Measurements from ENCODE around the gene P4HA3. TPM values are rescaled to one million over a fixed set of nuclear protein-coding genes. Genes with fewer than 3 reads are reported as not detected.

Gene P4HA3
- total and polyA plus RNA-seq, 9 of the 15 experiments (the other 6 are each of a cell fraction or from before 2014, with no cell fraction given), result 0.01 to 0.03 TPM; not detected in 7

- ChIA-PET CTCF (ENCODE audit: low intra/inter-chr PET ratio) (interaction anchor here (0.7 to 2.5 kb wide), 3 partner anchors 65 to 193 kb away, joined by 3 to 15 read pairs (median 3); no protein-coding TSS in a partner anchor), POLR2A (interaction anchor here (0.8 to 1.1 kb wide), 2 partner anchors 12 to 276 kb away, joined by 4 read pairs; no protein-coding TSS in a partner anchor)
- FAIRE-seq, result no peak
- H2AFZ ChIP-seq (ENCODE audit: low read depth, low read length), result no peak overlapping the region
- no peak overlapping the region for H3K4me3 ChIP-seq
- no peak overlapping the region for H3K4me2 ChIP-seq (ENCODE audit: insufficient read depth, low read length)
- BruUV-seq (replicated peaks), result no TSS peak
- peaks cover 45% of the 10 kb centered on the region; the same call in 2 of the 3 replicates for H3K36me3 ChIP-seq (ENCODE audit: control insufficient read depth, insufficient read depth, low read length)
- H3K4me1 ChIP-seq (replicated peaks in 1 of 2; ENCODE audit: control insufficient read depth in 2 of 2, insufficient read depth in 2 of 2, low read length in 2 of 2), result no peaks in the 10 kb centered on the region
- peaks cover 2 to 4% of the 10 kb centered on the region in 2 experiments; a peak in 2 of 5 replicates for H3K27me3 ChIP-seq (ENCODE audit: control insufficient read depth in 2 of 2, insufficient read depth in 2 of 2, low read length in 2 of 2)
- in situ Hi-C loops (cut with MboI), result no loop called here
- H3K9me1 ChIP-seq (ENCODE audit: control insufficient read depth, insufficient read depth, low read length), result no peaks in the 10 kb centered on the region
- no peak for ATAC-seq
- H4K20me1 ChIP-seq (replicated peaks; ENCODE audit: control insufficient read depth, insufficient read depth, low read length), result no peaks in the 10 kb centered on the region; the same call in 1 of the 2 replicates
- no peak overlapping the region for H3K27ac ChIP-seq (ENCODE audit: extremely low read depth, low read depth, low read length)
- H3K9me3 ChIP-seq (replicated peaks; ENCODE audit: control insufficient read depth, insufficient read depth, low read depth, low read length), result no peaks in the 10 kb centered on the region
- no peak overlapping the region for H3K9ac ChIP-seq (ENCODE audit: insufficient read depth in 1 of 2, low read depth in 2 of 2, low read length in 2 of 2)
- H3K79me2 ChIP-seq (ENCODE audit: control insufficient read depth, insufficient read depth, low read length), result no peaks in the 10 kb centered on the region
- WGBS (ENCODE audit: insufficient coverage, low coverage, missing lambda C conversion rate), result 33% methylated on average over 5 of the region's 5 CpGs
- intact Hi-C loops (cut with micrococcal nuclease), result loop anchor here (5.0 kb wide), 2 partner anchors 66 to 131 kb away; no protein-coding TSS in a partner anchor
- no peak for DNase-seq (ENCODE audit: extremely low read depth in 1 of 4, low spot score in 3 of 4)
- no peak for TF ChIP-seq ZNF785 (CRISPR knock-in tag; IDR thresholded peaks at IDR 0.05)
- TF ChIP-seq GMEB1 (CRISPR knock-in tag; IDR thresholded peaks at IDR 0.05), result no peak
- TF ChIP-seq ZNF224 (CRISPR knock-in tag; IDR thresholded peaks at IDR 0.05), result no peak
- TF ChIP-seq IRF9 (tag; IDR thresholded peaks at IDR 0.05), result no peak
- no peak for TF ChIP-seq CBFB (CRISPR knock-in tag; IDR thresholded peaks at IDR 0.05)
- TF ChIP-seq C11orf30 (IDR thresholded peaks at IDR 0.05; ENCODE audit: low read depth), result peak; percentile 9; the same call in 1 of the 2 replicates
- TF ChIP-seq ARID1B (IDR thresholded peaks at IDR 0.05), result no peak
- no peak for TF ChIP-seq RNF2 (IDR thresholded peaks at IDR 0.05)
- TF ChIP-seq RB1 (IDR thresholded peaks at IDR 0.05; ENCODE audit: low read depth), result no peak
- no peak for TF ChIP-seq ZFP91 (CRISPR knock-in tag; IDR thresholded peaks at IDR 0.05)
- no peak for TF ChIP-seq ATF4 (CRISPR knock-in tag; IDR thresholded peaks at IDR 0.05)
Observed at GRCh38 chr11:74256378-74257133, 54.9 kb downstream of the P4HA3 start.
